Gastroesophageal sphincter (tissue), 4 donors: ENCODE measurements around the gene ZNF512. TPM values are rescaled to one million over a fixed set of nuclear protein-coding genes. Genes with fewer than 3 reads are reported as not detected.
"Not testable (repeated sequence)": the region's sequence is repeated elsewhere in the genome, so short reads cannot be mapped to it uniquely, and the experiment has no call there.

ENCODE experiments used
- ATAC-seq: fragments of 150-250 bp; one replicate; pipeline ENCODE4 v1.9.1; 2016; ENCODE audit warnings: mild to moderate bottlenecking, moderate library complexity
- H3K27ac ChIP-seq, 4 donors: fragments of 200-600 bp; sonication (generic) in 3 of 4; 1 replicate in 3 of 4; 2 replicates in 1 of 4; pipeline ENCODE4 v1.5.1; 2016 to 2019
- H3K27me3 ChIP-seq: fragments of 200-600 bp; sonication (generic); one replicate; pipeline ENCODE4 v1.5.1; 2019
- H3K36me3 ChIP-seq, 2 donors: fragments of 200-600 bp; sonication (generic); one replicate each; pipeline ENCODE4 v1.5.1; 2019; ENCODE audit warnings: control low read depth in 1 of 2
- H3K4me1 ChIP-seq, 3 donors: fragments of 200-600 bp; sonication (generic); 1 replicate in 2 of 3; 2 replicates in 1 of 3; pipeline ENCODE4 v1.5.1; 2016 to 2019; ENCODE audit warnings: control low read depth in 2 of 3
- H3K4me3 ChIP-seq, 2 donors: fragments of 200-600 bp; sonication (generic); one replicate each; pipeline ENCODE4 v1.5.1; 2019; ENCODE audit warnings: mild to moderate bottlenecking in 1 of 2, moderate library complexity in 1 of 2
- H3K9me3 ChIP-seq, 3 donors: fragments of 200-600 bp; sonication (generic); one replicate each; pipeline ENCODE4 v1.5.1; 2017 to 2019; ENCODE audit warnings: control low read depth in 2 of 3
- EP300 ChIP-seq: sonication (generic); formaldehyde crosslinking; IDR thresholded peaks from one replicate; pipeline ENCODE4 v1.6.1; 2017; ENCODE audit warnings: antibody characterized with exemption, mild to moderate bottlenecking
- POLR2A ChIP-seq, 2 donors: fragments of 450-650 bp; IDR thresholded peaks; one replicate each; pipeline ENCODE4 v1.6.1; 2017; ENCODE audit warnings: antibody characterized with exemption in 2 of 2, mild to moderate bottlenecking in 2 of 2, moderate library complexity in 1 of 2
- POLR2AphosphoS5 ChIP-seq: sonication (generic); formaldehyde crosslinking; IDR thresholded peaks from one replicate; pipeline ENCODE4 v1.6.1; 2017; ENCODE audit warnings: antibody characterized with exemption
- WGBS, 2 donors: methylation state at CpG; one replicate each; pipeline ENCODE4 v1.1.5; 2018; ENCODE audit warnings: low coverage in 1 of 2; 5-methylcytosine and 5-hydroxymethylcytosine counted together
- total RNA-seq, 4 donors: library from RNA; depleted of rRNA; stranded (reverse); fragments of >200 nt; gene quantifications; one replicate each; pipeline ENCODE4 v1.1.0, GENCODE V29; 2016
- TF ChIP-seq, protein P1 (sequence below), 4 experiments: fragments of 200-600 bp in 2 of 4; fragments of 450-650 bp in 2 of 4; sonication (generic) in 1 of 4; IDR thresholded peaks; one replicate each; pipeline ENCODE4 v1.5.1; 2017 to 2019; ENCODE audit warnings: antibody characterized with exemption in 4 of 4, mild to moderate bottlenecking in 2 of 4, moderate library complexity in 2 of 4

The ZNF512 gene
- total RNA-seq, 4 donors from 2014 or later: 32.3 to 52.1 (median 44.4) TPM

DNA sequence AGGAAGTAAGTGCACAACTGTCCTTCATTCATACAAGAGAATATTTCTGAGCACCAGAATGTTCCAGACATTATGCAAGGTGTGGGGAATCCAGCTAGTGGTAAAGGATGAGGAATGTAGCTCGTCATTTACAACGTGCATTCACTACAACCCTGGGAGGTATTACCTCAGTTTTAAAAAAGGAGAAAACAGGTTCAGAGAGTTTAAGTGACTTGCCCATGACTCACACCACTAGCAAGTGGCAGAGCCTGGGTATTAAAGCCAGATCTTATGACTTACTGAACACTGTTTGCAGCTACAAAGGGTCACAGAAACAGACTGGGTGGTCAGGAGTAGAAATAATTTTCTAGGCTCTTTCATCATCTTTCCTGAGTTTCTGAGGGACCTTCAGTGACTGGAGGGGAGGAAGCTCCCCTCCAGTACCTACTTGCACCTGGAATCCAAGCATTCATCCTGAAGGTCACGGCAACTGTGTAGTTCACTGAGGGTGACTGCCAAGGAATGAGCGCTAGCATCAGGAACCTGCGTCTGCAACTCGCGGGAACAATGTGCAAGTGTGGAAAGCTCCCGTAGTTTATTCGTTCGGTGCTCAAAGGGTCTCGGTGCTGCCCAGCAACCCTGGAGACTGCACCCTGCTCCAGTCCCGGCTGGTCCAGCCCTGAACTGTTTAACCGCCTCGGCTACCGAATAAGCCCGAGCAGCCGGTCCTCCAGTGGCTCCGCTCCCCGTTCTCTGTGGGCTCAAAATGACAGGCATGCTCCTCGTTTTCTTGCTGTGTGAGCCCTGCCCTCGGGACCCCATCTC is 45.3 kb downstream of the ZNF512 start:
- Histone ChIP-seq H3K4me3 (peak overlapping the region; percentile 73 to 78), H3K36me3 (peaks cover 2 to 46% of the 10 kb centered on the region in 2 donors), H3K9me3 (no peaks in the 10 kb centered on the region), H3K27me3 (no peaks in the 10 kb centered on the region), H3K27ac (peak overlapping the region; percentile 18 to 81 (median 74)), H3K4me1 (peaks cover 0 to 26% (median 14%) of the 10 kb centered on the region in 3 donors)
- WGBS, 2 donors: 18 to 25% methylated on average over 2 to 4 of the region's 21 CpGs
- peak; percentile 32 for ATAC-seq
- TF ChIP-seq POLR2A (IDR thresholded peaks at IDR 0.05) (no peak), POLR2AphosphoS5 (no peak), EP300 (no peak)
- TF ChIP-seq, protein P1, sequence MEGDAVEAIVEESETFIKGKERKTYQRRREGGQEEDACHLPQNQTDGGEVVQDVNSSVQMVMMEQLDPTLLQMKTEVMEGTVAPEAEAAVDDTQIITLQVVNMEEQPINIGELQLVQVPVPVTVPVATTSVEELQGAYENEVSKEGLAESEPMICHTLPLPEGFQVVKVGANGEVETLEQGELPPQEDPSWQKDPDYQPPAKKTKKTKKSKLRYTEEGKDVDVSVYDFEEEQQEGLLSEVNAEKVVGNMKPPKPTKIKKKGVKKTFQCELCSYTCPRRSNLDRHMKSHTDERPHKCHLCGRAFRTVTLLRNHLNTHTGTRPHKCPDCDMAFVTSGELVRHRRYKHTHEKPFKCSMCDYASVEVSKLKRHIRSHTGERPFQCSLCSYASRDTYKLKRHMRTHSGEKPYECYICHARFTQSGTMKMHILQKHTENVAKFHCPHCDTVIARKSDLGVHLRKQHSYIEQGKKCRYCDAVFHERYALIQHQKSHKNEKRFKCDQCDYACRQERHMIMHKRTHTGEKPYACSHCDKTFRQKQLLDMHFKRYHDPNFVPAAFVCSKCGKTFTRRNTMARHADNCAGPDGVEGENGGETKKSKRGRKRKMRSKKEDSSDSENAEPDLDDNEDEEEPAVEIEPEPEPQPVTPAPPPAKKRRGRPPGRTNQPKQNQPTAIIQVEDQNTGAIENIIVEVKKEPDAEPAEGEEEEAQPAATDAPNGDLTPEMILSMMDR (IDR thresholded peaks at IDR 0.05): no peak

DNA sequence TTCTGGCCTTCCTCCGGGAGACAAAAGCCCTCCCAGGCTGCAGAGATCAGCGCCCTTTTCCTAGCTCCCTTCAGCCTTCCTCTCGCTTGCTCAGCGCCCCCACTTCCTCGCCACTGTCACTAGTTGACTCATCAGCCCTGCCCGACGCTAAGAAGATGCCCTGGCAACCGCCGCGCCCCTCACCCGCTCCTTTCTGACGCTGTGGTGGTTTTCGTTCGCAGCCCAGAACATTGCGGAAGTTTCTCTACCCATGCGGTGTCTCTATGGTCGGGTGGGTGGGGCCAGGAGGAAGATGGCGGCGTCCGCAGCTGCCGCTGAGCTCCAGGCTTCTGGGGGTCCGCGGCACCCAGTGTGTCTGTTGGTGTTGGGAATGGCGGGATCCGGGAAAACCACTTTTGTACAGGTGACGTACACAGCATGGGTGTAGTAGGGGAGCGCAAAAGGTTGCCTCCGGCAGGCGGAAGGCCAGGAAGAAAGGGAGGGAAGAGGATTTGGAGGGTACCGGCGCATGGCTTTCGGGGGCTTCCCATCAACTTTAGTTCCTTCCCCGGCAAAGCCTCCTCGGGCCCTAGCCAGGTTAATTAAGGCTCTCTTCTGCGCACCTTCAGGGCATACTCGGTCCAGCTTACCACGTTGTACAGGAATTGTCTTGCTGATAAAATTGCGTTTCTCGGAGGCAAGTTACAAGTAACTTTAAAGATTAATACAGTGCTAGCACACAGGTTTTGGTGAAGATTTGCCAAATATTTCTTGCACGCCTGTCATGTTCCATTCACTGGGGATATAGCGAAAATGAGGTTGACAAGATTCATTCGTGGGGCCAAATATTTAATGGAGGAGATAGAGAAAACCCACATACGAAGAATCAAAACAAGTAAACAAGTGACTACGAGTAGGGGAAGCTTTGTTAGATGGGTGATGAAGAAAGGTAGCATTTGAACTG is 46.2 kb downstream of the ZNF512 start, which contains the start of the genes CCDC121 and GPN1:
TSS of gene CCDC121 (minus strand) at position 246 of the 943 bp plus-strand sequence. CDS start 1,213 bp downstream, outside the sequence.
TSS of gene GPN1 (plus strand) at position 284 of the 943 bp plus-strand sequence. CDS start at position 293, 9 bp downstream.
- no peaks in the 10 kb centered on the region for H3K27me3 ChIP-seq
- 0 to 3% methylated on average over 5 to 13 of the region's 44 CpGs for whole genome bisulfite sequencing, 2 donors
- peak within 1 kb of the TSS; percentile 18 to 81 (median 74) for H3K27ac ChIP-seq
- peak; percentile 70 for TF ChIP-seq POLR2AphosphoS5
- peak in 1 of 2 donors; percentile 43 for TF ChIP-seq POLR2A (IDR thresholded peaks at IDR 0.05)
- TF ChIP-seq, protein P1 (IDR thresholded peaks at IDR 0.05): no peak
- TF ChIP-seq EP300: no peak
- ATAC-seq: peak; percentile 96
- H3K9me3 ChIP-seq: no peaks in the 10 kb centered on the region
- H3K36me3 ChIP-seq: peaks cover 2 to 46% of the 10 kb centered on the region in 2 donors
- H3K4me3 ChIP-seq: peak within 1 kb of the TSS; percentile 73 to 78
- H3K4me1 ChIP-seq: peaks cover 0 to 26% (median 14%) of the 10 kb centered on the region in 3 donors

DNA sequence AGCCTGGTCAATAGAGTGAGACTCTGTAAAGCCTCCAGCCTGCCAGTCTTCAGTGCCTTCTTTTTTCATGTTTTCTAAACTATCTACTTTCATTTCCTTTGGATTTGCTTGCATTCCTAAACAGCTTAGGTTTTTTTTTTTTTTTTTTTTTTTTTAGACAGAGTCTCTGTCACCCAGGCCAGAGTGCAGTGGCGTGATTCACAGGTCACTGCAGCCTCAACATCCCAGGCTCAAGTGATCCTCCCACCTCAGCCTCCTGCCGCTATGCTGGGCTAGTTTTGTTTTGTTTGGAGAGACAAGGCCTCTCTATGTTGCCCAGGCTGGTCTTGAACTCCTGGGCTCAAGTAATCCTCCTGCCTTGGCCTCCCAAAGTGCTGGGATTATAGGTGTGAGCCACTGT is 47.4 kb downstream of the ZNF512 start:
- H3K4me3 ChIP-seq, H3K27me3 ChIP-seq, H3K9me3 ChIP-seq, ATAC-seq, H3K27ac ChIP-seq: not testable (repeated sequence)
- no CpG with 5 or more reads among the region's 2 CpGs for WGBS, 2 donors
- Histone ChIP-seq H3K4me1 (peaks cover 0 to 26% (median 14%) of the 10 kb centered on the region in 3 donors), H3K36me3 (peaks cover 7 to 53% of the 10 kb centered on the region in 2 donors)

DNA sequence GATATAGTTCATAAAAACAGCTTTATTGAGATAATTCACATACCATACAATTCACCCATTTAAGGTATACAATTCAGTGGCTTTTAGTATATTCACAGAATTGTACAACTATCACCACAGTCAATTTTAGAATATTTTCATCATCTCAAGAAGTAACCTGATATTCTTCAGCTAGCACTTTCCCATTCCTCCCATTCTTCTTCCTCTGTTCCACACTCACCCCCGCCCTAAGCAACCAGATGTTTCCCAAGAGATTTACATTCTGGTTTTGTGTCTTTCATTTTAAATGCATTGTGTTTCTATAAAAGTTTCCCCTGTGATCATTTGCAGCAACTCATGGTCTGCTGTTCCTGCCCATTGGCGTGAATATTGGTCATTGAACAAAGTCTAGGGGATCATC is 51.4 kb downstream of the ZNF512 start:
- H3K9me3 ChIP-seq: no peaks in the 10 kb centered on the region
- H3K27me3 ChIP-seq: no peaks in the 10 kb centered on the region
- ATAC-seq: no peak
- H3K36me3 ChIP-seq: peaks cover 7 to 93% of the 10 kb centered on the region in 2 donors
- H3K27ac ChIP-seq: no peak overlapping the region
- TF ChIP-seq POLR2AphosphoS5 (no peak), EP300 (no peak), POLR2A (IDR thresholded peaks at IDR 0.05) (no peak)
- TF ChIP-seq, protein P1 (IDR thresholded peaks at IDR 0.05): no peak
- no peak overlapping the region for H3K4me3 ChIP-seq
- peaks cover 0 to 13% (median 8%) of the 10 kb centered on the region in 3 donors for H3K4me1 ChIP-seq
- 62 to 78% methylated on average over 1 to 2 of the region's 2 CpGs for WGBS, 2 donors

DNA sequence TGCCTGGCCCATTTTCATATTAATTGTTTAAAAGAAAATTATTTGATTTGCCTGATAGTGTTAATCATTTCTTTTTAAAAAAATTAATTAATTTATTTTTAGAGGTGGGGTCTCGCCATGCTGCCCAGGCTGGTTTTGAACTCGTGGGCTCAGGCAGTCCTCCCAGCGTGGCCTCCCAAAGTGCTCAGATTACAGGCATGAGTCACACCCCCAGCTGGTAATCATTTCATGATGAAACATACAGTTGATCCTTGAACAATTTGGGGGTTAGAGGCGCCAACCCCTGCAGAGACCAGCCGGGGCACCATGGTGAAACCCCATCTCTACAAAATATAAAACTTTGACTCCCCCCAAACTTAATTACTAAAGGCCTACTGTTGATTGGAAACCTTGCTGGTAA is 53.9 kb downstream of the ZNF512 start:
- Histone ChIP-seq H3K9me3 (no peaks in the 10 kb centered on the region), H3K27me3 (no peaks in the 10 kb centered on the region), H3K4me1 (no peaks in the 10 kb centered on the region), H3K36me3 (peaks cover 7 to 100% of the 10 kb centered on the region in 2 donors), H3K4me3 (no peak overlapping the region), H3K27ac (no peak overlapping the region)
- WGBS, 2 donors: 92% methylated on average over 5 of the region's 5 CpGs; no CpG with 5 or more reads in 1 of the 2 donors
- no peak for ATAC-seq
- TF ChIP-seq EP300 (no peak), POLR2AphosphoS5 (no peak), POLR2A (IDR thresholded peaks at IDR 0.05) (no peak)
- TF ChIP-seq, protein P1 (IDR thresholded peaks at IDR 0.05): no peak
